Activated CD4-positive, alpha-beta T cell treated with anti-CD3 and anti-CD28 coated beads, Interleukin-2, amount 10 ng/mL, durations not matched to agents 7 days and 5 days (primary cell): ENCODE measurements around the gene CFAP74. TPM values are rescaled to one million over a fixed set of nuclear protein-coding genes. Genes with fewer than 3 reads are reported as not detected.

Source experiments
- CTCF ChIA-PET: fragments of 350-600 bp; sonication (Branson Sonifier 250); formaldehyde crosslinking; loops from one replicate; lab custom pipeline; 2021; ENCODE audit warnings: antibody characterized with exemption; lab: Charles Lee
- POLR2A ChIA-PET: fragments of 350-600 bp; sonication (Branson Sonifier 250); formaldehyde crosslinking; loops from one replicate; lab custom pipeline; 2021; ENCODE audit warnings: antibody characterized with exemption; lab: Charles Lee
- DNase-seq: peaks from one replicate; pipeline ENCODE4 v3.0.0-alpha.2; 2020
- H3K27ac Mint-ChIP-seq: one replicate; pipeline ENCODE4 v1.8.0; 2021; ENCODE audit warnings: mild to moderate bottlenecking, moderate library complexity, mixed read lengths
- H3K27me3 Mint-ChIP-seq: one replicate; pipeline ENCODE4 v1.8.0; 2021; ENCODE audit warnings: mixed read lengths
- H3K36me3 Mint-ChIP-seq: one replicate; pipeline ENCODE4 v1.8.0; 2021; ENCODE audit warnings: low read depth, mixed read lengths
- H3K4me1 Mint-ChIP-seq: one replicate; pipeline ENCODE4 v1.8.0; 2021; ENCODE audit warnings: mixed read lengths
- H3K4me3 Mint-ChIP-seq: one replicate; pipeline ENCODE4 v1.8.0; 2021; ENCODE audit warnings: mild to moderate bottlenecking, moderate library complexity, mixed read lengths
- H3K9me3 Mint-ChIP-seq: one replicate; pipeline ENCODE4 v1.8.0; 2021; ENCODE audit warnings: mixed read lengths
- total RNA-seq, 2 experiments: library from RNA; stranded (reverse); gene quantifications; one replicate each; pipeline ENCODE4 v1.2.3, GENCODE V29; 2021

The CFAP74 gene
- total RNA-seq, 2 experiments from 2014 or later, result not detected

GRCh38 chr1:1914101-1914970 lies 89.2 kb downstream of the CFAP74 start:
- CTCF ChIA-PET, result no interaction called here
- Mint-ChIP-seq H3K4me1 (peaks cover 14% of the 10 kb centered on the region), H3K9me3 (no peaks in the 10 kb centered on the region), H3K27ac (no peak overlapping the region), H3K27me3 (no peaks in the 10 kb centered on the region), H3K36me3 (no peaks in the 10 kb centered on the region), H3K4me3 (no peak overlapping the region)
- POLR2A ChIA-PET, result no interaction called here
- no peak for DNase-seq

- DNase-seq, result no peak
- Mint-ChIP-seq H3K27me3 (no peaks in the 10 kb centered on the region), H3K4me1 (peaks cover 13% of the 10 kb centered on the region), H3K9me3 (no peaks in the 10 kb centered on the region), H3K4me3 (no peak overlapping the region), H3K36me3 (no peaks in the 10 kb centered on the region), H3K27ac (peak overlapping the region; percentile 9)
- ChIA-PET POLR2A (no interaction called here), CTCF (no interaction called here)
These were observed 92.1 kb downstream of the CFAP74 start for GRCh38 chr1:1911350-1912041.

- Mint-ChIP-seq H3K4me1 (peaks cover 19% of the 10 kb centered on the region), H3K27me3 (no peaks in the 10 kb centered on the region), H3K27ac (no peak overlapping the region), H3K9me3 (no peaks in the 10 kb centered on the region), H3K4me3 (no peak overlapping the region), H3K36me3 (no peaks in the 10 kb centered on the region)
- DNase-seq, result no peak
- POLR2A ChIA-PET, result no interaction called here
- CTCF ChIA-PET, result no interaction called here
These were observed 92.8 kb downstream of the CFAP74 start for GRCh38 chr1:1910651-1911331.

GRCh38 chr1:1910033-1910465 lies 93.5 kb downstream of the CFAP74 start:
- no peaks in the 10 kb centered on the region for H3K9me3 Mint-ChIP-seq
- ChIA-PET CTCF (interaction anchor here (1.5 to 2.6 kb wide), 5 partner anchors 11 to 164 kb away, joined by 3 to 36 read pairs (median 5); no protein-coding TSS in a partner anchor), POLR2A (interaction anchor here (0.6 kb wide), 1 partner anchor 646 kb away, joined by 3 read pairs; no protein-coding TSS in a partner anchor)
- no peaks in the 10 kb centered on the region for H3K36me3 Mint-ChIP-seq
- peaks cover 19% of the 10 kb centered on the region for H3K4me1 Mint-ChIP-seq
- no peaks in the 10 kb centered on the region for H3K27me3 Mint-ChIP-seq
- DNase-seq, result no peak
- H3K27ac Mint-ChIP-seq, result peak overlapping the region; percentile 91
- peak overlapping the region; percentile 75 for H3K4me3 Mint-ChIP-seq

DNA sequence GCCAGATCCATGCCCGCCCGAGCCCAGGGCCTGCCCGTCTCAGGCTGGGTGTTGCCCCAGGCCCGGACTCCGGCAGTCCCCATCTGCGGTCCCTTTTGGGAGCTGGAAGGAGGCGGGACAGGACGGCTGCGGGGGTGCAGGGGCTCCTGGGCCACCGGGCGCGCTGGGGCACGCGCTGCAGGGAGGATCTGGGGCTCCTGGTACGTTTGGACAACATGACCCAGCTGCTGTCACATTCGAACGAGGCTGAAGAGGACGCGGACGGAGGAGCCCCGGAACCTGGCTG lies 95.1 kb downstream of the CFAP74 start:
- H3K27me3 Mint-ChIP-seq, result no peaks in the 10 kb centered on the region
- peak overlapping the region; percentile 75 for H3K27ac Mint-ChIP-seq
- ChIA-PET CTCF (interaction anchor here (0.7 to 2.6 kb wide), 17 partner anchors 9 to 294 kb away, joined by 3 to 36 read pairs (median 4); no protein-coding TSS in a partner anchor), POLR2A (interaction anchor here (0.6 kb wide), 1 partner anchor 166 kb away, joined by 3 read pairs; no protein-coding TSS in a partner anchor)
- no peaks in the 10 kb centered on the region for H3K36me3 Mint-ChIP-seq
- H3K9me3 Mint-ChIP-seq, result no peaks in the 10 kb centered on the region
- peaks cover 19% of the 10 kb centered on the region for H3K4me1 Mint-ChIP-seq
- peak overlapping the region; percentile 66 for H3K4me3 Mint-ChIP-seq
- no peak for DNase-seq

GRCh38 chr1:1907098-1907736 lies 96.4 kb downstream of the CFAP74 start:
- H3K4me3 Mint-ChIP-seq, result peak overlapping the region; percentile 66
- POLR2A ChIA-PET, result no interaction called here

DNA sequence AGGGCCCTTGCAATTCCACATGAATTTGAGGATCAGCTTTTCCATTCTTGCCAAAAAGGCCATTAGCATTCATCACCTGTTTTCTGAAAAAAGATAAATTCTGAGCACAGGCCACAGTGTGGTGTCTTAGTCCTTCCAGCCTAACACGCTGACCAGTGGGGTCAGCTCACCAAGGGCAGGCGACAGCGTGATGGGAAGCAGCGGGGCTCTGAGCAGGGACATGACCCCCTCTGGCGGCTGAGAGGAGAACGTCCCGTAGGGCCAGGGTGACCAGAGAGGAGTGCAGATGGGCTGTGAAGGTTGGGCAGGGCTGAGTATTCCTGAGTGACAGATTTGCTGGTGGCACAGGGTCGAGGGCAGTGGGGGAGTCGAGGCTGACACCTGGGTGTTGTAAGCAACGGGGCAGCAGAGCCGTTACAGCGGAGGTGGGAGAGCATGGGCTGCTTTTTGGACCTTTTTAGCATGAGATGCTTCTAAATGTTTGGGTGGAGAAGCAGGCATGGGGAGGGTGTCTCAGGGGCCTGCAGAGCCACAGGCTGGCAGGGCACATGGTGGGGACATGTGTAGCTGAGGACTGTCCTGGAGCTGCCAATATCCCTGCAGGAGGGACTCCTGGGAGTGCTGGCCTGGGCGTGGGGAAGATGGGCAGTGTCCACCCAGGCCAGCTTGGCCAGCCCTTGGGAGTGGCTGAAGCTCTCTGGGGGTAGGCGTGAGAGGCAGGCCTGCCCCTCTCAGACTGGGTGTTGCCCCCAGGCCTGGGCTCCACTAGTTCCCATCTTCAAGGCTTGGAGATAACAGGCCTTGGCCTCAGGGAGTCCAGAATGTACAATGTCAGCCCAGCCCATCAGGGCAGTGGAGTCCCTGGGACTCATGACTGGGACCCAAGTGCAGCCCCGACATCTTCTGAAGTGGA lies 97.1 kb downstream of the CFAP74 start:
- H3K27me3 Mint-ChIP-seq, result no peaks in the 10 kb centered on the region
- H3K4me3 Mint-ChIP-seq, result no peak overlapping the region
- peak overlapping the region; percentile 20 for H3K27ac Mint-ChIP-seq
- POLR2A ChIA-PET, result interaction anchor here (0.7 kb wide), 1 partner anchor 729 kb away, joined by 4 read pairs; no protein-coding TSS in a partner anchor
- no peaks in the 10 kb centered on the region for H3K9me3 Mint-ChIP-seq
- no peaks in the 10 kb centered on the region for H3K36me3 Mint-ChIP-seq
- peak; percentile 70 for DNase-seq
- H3K4me1 Mint-ChIP-seq, result peaks cover 19% of the 10 kb centered on the region
- CTCF ChIA-PET, result interaction anchor here (0.6 to 1.3 kb wide), 10 partner anchors 10 to 879 kb away, joined by 3 to 8 read pairs (median 3); partner anchors contain the start of gene CDK11A

More at GRCh38 chr1:1907098-1907736, 96.4 kb downstream of the CFAP74 start:
- no peak overlapping the region for H3K27ac Mint-ChIP-seq
- CTCF ChIA-PET, result no interaction called here
- H3K27me3 Mint-ChIP-seq, result no peaks in the 10 kb centered on the region
- DNase-seq, result no peak
- H3K4me1 Mint-ChIP-seq, result peaks cover 19% of the 10 kb centered on the region
- no peaks in the 10 kb centered on the region for H3K36me3 Mint-ChIP-seq
- no peaks in the 10 kb centered on the region for H3K9me3 Mint-ChIP-seq

- H3K27me3 Mint-ChIP-seq, result peaks cover 2% of the 10 kb centered on the region
- H3K4me3 Mint-ChIP-seq, result no peak overlapping the region
- H3K36me3 Mint-ChIP-seq, result no peaks in the 10 kb centered on the region
- peaks cover 7% of the 10 kb centered on the region for H3K4me1 Mint-ChIP-seq
- no peak for DNase-seq
- POLR2A ChIA-PET, result no interaction called here
- CTCF ChIA-PET, result interaction anchor here (1.5 kb wide), 1 partner anchor 25 kb away, joined by 3 read pairs; no protein-coding TSS in a partner anchor
- no peak overlapping the region for H3K27ac Mint-ChIP-seq
- no peaks in the 10 kb centered on the region for H3K9me3 Mint-ChIP-seq
These were observed 100.4 kb downstream of the CFAP74 start for GRCh38 chr1:1903224-1903623.

GRCh38 chr1:1901641-1902294 lies 101.8 kb downstream of the CFAP74 start:
- DNase-seq, result no peak
- no peaks in the 10 kb centered on the region for H3K36me3 Mint-ChIP-seq
- no peak overlapping the region for H3K27ac Mint-ChIP-seq
- CTCF ChIA-PET, result interaction anchor here (0.7 to 5.3 kb wide), 5 partner anchors 7 to 29 kb away, joined by 3 to 36 read pairs (median 4); no protein-coding TSS in a partner anchor
- H3K4me1 Mint-ChIP-seq, result peaks cover 6% of the 10 kb centered on the region
- no peak overlapping the region for H3K4me3 Mint-ChIP-seq
- H3K9me3 Mint-ChIP-seq, result no peaks in the 10 kb centered on the region
- POLR2A ChIA-PET, result no interaction called here
- H3K27me3 Mint-ChIP-seq, result peaks cover 2% of the 10 kb centered on the region

DNA sequence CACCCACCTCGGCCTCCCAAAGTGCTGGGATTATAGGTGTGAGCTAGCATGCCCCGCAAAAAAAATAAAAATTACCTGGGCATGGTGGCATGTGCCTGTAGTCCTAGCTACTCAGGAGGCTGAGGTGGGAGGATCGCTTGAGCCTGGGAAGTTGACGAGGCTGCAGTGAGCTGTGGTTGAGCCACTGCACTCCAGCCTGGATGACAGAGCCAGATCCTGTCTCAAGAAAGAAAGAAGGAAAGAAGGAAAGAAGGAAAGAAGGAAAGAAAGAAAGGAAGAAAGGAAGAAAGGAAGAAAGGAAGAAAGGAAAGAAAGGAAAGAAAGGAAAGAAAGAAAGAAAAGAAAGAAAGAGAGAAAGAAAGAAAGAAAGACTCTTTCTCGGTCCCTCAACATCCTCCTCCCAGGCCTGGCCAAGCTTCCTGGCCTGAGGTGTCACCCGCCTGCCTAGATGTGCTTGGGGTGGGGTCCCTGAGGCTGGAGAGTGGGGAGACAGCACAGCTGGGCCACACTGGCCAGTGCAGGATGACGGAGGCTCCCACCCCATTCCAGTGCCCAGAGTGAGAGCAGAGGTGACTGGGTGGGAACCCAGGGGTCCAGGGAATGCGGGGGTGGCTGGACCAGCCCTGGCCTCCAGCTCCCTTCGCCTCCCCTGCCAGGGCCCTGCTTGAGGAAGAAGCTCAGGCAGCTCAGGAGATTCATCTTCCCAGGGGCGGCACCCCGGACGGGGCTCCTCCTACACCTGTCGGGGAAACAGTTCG lies 102.5 kb downstream of the CFAP74 start:
- no peak for DNase-seq

More for the DNA sequence above, 102.5 kb downstream of the CFAP74 start:
- Mint-ChIP-seq H3K36me3 (no peaks in the 10 kb centered on the region), H3K27me3 (peaks cover 2% of the 10 kb centered on the region), H3K27ac (no peak overlapping the region), H3K4me1 (peaks cover 2% of the 10 kb centered on the region), H3K9me3 (no peaks in the 10 kb centered on the region), H3K4me3 (no peak overlapping the region)
- ChIA-PET POLR2A (no interaction called here), CTCF (interaction anchor here (0.9 to 5.3 kb wide), 3 partner anchors 8 to 14 kb away, joined by 3 to 36 read pairs (median 4); no protein-coding TSS in a partner anchor)
